ENCODE measurements around the gene SULT4A1.

SULT4A1 gene

DNA sequence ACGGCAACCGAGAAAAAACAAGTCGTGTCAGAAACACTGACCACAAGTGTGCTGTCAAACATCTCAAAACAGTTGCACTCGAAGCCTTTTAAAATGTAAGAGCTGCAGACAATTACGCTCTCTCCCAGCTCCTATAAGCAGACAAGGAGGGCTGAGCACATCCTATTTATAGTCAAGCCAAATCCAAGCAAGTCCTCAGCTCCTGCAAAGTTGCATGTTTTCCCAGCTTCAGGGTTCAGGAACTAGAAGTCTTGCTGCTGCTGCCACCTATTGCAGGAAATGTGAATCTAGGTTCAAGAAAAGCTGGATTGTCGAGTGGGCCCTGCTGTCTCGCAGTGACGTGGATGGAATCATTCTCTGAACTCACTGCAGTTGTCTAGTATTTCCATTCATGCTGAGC lies 65.7 kb downstream of the SULT4A1 start:
- no peak for DNase-seq

DNA sequence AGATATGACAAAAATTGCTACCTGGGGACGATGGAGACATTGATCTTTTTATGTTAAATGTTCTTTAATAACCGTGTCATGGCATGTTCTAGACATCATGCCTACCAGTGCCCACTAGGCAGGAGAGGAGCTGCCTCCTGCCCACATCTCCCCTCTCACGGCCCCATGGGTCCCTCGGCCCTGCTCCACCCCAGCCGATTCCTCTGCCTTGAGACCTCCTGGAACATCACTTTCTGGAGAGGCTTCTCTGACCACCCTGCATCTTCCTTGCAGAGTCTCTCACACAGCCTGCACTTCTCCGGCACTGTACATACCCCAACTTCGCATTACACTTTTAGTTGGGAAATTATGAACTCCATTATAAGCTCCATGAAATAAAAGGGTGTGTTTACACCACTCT lies 67.0 kb downstream of the SULT4A1 start:
- DNase-seq: no peak

DNA sequence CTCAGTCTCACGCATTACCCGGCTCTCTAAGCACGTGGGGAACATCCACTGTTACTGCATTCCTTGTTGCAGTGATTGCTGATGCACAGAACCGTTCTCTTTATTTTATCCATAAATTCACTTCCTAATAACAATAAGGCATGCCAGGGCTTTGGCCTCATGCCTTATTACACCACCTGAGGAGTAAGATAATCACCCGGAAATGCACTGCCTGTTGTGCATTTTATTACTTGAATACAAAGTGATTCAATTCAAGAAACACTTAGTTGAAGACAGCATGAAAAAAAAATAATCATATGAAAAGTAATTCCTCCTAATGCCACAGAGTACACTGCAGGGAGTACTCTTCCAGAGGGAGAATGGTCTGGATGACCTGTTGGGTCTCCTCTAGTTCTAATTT lies 69.4 kb downstream of the SULT4A1 start:
- no peak for DNase-seq

DNA sequence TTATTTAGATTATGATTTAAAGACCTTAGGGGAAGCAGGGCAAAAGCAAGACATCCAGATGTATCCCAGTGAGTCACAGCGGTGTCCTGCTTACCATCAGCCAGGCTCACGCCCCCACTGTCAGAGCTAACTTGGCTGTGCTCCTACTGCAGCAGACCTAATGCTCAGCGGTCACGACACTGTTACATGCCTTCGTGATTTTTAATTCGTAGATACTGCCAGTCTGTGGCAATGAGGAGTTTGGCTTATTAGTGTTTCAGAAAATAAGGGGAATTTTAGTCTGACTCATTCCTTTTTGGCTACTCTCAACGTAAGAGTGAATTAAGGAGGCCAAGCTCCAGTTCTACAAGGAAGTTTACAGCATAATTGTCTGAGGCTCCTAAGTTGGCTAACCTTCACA lies 72.9 kb downstream of the SULT4A1 start:
- no peak for DNase-seq

DNA sequence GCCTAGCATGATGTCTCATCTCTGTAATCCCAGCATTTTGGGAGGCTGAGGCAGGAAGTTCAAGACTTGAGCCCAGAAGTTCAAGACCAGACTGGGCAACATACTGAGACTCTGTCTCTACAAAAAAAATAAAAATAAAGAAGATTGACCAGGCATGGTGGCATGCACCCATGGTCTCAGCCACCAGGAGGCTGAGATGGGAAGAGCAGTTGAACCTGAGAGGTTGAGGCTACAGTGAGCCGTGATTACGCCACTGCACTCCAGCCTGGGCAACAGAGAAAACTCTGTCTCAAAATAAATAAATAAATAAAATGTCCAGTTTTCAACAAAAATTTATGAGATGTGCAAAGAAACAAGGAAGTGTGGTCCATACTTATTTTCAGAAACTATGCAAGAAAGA lies 78.5 kb downstream of the SULT4A1 start:
- DNase-seq: no peak

DNA sequence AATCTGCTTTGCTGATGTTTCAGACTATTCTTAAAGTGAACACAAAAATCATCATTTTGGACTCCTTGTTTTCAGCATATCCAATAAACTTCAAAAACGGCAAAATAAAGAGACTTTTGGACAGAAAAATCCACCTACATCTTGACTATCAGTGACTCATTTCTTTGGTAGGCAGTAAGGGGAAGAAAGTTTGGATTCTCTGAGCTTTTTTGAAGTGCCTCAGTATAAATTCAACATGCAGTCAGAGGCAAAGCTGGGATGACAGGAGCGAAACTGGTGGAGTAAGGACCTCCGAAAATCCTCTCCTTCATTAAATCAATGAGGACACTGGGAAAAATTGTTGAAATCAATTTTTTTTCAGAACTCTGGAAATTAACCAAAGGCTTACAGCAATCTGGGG lies 79.9 kb downstream of the SULT4A1 start:
- DNase-seq: no peak

DNA sequence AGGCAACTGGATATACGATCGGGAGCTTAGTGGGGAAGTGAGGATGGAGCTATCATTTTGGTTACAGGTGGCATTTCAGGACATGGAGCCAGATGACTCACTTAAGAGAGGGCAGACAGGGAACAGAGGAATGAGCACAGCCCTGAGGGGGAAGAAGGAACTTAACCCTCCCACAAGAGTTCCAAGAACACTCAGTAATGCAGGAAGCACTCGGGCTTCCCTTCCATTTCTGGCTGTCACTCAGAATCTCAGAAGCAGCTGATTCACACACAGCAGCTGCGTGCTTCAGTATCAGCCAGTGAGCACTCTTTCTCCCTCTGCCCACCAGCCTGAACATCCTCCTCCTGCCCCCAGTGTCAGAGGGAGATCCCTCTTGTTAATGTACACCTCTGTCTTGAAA lies 85.0 kb downstream of the SULT4A1 start:
- peak; percentile 22 for DNase-seq

DNA sequence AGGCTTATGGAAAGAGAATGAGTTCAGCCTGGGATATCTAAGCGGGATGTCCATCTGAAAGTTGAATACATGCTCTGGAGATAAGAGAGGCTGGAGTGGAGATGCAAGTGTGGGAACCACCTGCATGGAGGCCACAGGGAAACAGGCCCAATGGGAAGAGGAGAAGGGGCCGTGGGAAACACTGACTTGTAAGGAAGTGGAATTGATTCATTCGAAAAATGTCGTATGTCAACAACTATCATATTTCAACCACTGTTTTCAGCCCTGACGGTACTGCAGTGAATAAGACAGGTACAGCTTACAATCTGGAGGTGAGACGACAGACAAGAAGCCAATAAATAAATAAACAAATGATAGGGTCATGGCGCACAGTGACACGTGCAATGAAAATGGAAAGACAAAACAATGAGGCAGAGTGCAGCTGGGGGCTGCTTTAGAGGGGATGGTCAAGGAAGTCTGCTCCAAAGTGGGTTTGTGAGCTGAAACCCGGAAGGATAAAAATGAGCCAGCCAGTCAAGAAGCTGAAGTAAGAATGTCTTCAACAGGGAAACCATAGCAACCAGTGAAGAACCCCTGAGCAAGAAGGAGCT lies 86.1 kb downstream of the SULT4A1 start:
- no peak for DNase-seq

All from MV-4-11 (cell line).